Prostate gland (tissue), 2 donors: Measurements from ENCODE around the gene ATL3. TPM values are rescaled to one million over a fixed set of nuclear protein-coding genes. Genes with fewer than 3 reads are reported as not detected.
"Not testable (repeated sequence)": the region's sequence is repeated elsewhere in the genome, so short reads cannot be mapped to it uniquely, and the experiment has no call there.

Source experiments
- DNase-seq: peaks from one replicate; pipeline ENCODE4 v3.0.0-alpha.2; 2019; ENCODE audit warnings: low spot score
- H3K27ac ChIP-seq, 2 donors: fragments of 200-600 bp; sonication (generic); 2 replicates each; pipeline ENCODE4 v1.5.1; 2017 to 2019
- H3K27me3 ChIP-seq: fragments of 200-600 bp; sonication (generic); replicated peaks from 2 replicates; pipeline ENCODE4 v1.5.1; 2019; ENCODE audit not compliant: insufficient read depth
- H3K36me3 ChIP-seq, 2 donors: fragments of 200-600 bp; sonication (generic); 1 replicate in 1 of 2; 2 replicates in 1 of 2; pipeline versions ENCODE4 v1.5.1 to v1.8.1; 2017 to 2019
- H3K4me1 ChIP-seq: fragments of 200-600 bp; sonication (generic); replicated peaks from 2 replicates; pipeline ENCODE4 v1.5.1; 2019
- H3K4me3 ChIP-seq, 2 donors: fragments of 200-600 bp; sonication (generic); 2 replicates each; pipeline ENCODE4 v1.5.1; 2017 to 2019
- H3K9me3 ChIP-seq: fragments of 200-600 bp; sonication (generic); 2 replicates; pipeline ENCODE4 v1.5.1; 2017
- POLR2A ChIP-seq: fragments of 450-650 bp; IDR thresholded peaks from one replicate; pipeline ENCODE4 v1.6.1; 2016; ENCODE audit warnings: antibody characterized with exemption, mild to moderate bottlenecking
- POLR2AphosphoS5 ChIP-seq: sonication (generic); formaldehyde crosslinking; IDR thresholded peaks from one replicate; pipeline ENCODE4 v1.6.1; 2017; ENCODE audit warnings: antibody characterized with exemption
- WGBS: methylation state at CpG from one replicate; pipeline ENCODE4 v1.1.5; 2018; 5-methylcytosine and 5-hydroxymethylcytosine counted together
- intact Hi-C: fragments of 100-400 bp; cut with DNase I; formaldehyde crosslinking; loops from one replicate; pipeline ENCODE4 v1.14.2; 2022
- total RNA-seq, 2 donors: library from RNA; depleted of rRNA; stranded (reverse); fragments of >200 nt; gene quantifications; one replicate each; pipeline ENCODE4 v1.1.0, GENCODE V29; 2016
- TF ChIP-seq, protein P1 (sequence below), 4 experiments: fragments of 200-600 bp in 2 of 4; fragments of 450-650 bp in 2 of 4; sonication (generic) in 2 of 4; IDR thresholded peaks; 1 replicate in 3 of 4; 2 replicates in 1 of 4; pipeline ENCODE4 v1.5.1; 2016 to 2019; ENCODE audit warnings: antibody characterized with exemption in 4 of 4, mild to moderate bottlenecking in 2 of 4, moderate library complexity in 2 of 4

ATL3 gene
- total RNA-seq, 2 donors from 2014 or later: 46.7 to 64.3 TPM

DNA sequence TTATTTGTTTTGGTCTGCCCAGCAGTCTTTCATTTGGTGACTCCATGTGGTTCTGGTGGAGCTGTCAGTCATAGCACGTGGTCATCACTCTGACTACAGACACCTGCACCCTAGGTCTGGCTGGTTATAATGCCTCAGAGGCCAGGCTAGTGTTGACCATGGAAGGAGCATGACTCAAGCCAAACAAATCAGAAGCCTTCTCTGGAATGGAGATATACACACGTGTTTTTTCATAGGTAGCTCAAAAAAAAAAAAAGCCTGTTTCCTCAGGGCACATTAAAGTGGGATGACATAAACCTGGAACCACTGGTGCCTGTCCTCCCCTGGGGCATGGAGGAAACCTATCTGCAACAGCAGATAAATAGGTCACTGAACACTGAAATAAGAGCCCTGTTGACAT is 48.9 kb downstream of the ATL3 start:
- no peak overlapping the region for H3K27ac ChIP-seq
- no peak for TF ChIP-seq POLR2A
- no peak for TF ChIP-seq POLR2AphosphoS5
- TF ChIP-seq, protein P1, sequence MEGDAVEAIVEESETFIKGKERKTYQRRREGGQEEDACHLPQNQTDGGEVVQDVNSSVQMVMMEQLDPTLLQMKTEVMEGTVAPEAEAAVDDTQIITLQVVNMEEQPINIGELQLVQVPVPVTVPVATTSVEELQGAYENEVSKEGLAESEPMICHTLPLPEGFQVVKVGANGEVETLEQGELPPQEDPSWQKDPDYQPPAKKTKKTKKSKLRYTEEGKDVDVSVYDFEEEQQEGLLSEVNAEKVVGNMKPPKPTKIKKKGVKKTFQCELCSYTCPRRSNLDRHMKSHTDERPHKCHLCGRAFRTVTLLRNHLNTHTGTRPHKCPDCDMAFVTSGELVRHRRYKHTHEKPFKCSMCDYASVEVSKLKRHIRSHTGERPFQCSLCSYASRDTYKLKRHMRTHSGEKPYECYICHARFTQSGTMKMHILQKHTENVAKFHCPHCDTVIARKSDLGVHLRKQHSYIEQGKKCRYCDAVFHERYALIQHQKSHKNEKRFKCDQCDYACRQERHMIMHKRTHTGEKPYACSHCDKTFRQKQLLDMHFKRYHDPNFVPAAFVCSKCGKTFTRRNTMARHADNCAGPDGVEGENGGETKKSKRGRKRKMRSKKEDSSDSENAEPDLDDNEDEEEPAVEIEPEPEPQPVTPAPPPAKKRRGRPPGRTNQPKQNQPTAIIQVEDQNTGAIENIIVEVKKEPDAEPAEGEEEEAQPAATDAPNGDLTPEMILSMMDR (IDR thresholded peaks at IDR 0.05): no peak

DNA sequence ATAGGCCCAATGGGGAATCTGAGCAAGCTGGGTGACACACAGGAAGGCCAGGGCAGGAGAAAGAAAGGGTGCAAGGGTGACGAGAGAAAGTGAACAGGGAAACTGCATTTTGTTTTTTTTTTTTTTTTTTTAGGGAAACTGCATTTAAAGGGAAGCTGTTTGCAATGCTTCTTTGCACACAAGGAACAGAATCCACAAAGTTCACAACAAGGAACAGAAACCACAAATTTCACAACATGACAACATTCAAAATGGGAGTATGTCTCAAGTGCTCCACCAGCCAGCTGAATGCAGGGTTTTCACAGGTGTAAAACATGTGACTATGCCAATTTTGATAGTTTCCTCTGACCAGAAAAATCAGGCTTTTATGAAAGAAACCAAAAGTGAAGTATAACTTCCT is 50.1 kb downstream of the ATL3 start:
- Histone ChIP-seq H3K4me3 (no peak overlapping the region), H3K27me3 (peaks cover 2% of the 10 kb centered on the region), H3K36me3 (no peaks in the 10 kb centered on the region), H3K9me3 (no peaks in the 10 kb centered on the region), H3K4me1 (no peaks in the 10 kb centered on the region), H3K27ac (no peak overlapping the region)
- TF ChIP-seq POLR2A (no peak), POLR2AphosphoS5 (no peak)
- TF ChIP-seq, protein P1 (IDR thresholded peaks at IDR 0.05): no peak
- DNase-seq: no peak
- intact Hi-C loops: no loop called here
- WGBS: 77% methylated on average over 1 of the region's 1 CpG

More for the DNA sequence above, 48.9 kb downstream of the ATL3 start:
- 30% methylated on average over 2 of the region's 2 CpGs for WGBS
- Histone ChIP-seq H3K4me3 (no peak overlapping the region), H3K4me1 (no peaks in the 10 kb centered on the region), H3K27me3 (peaks cover 1% of the 10 kb centered on the region), H3K9me3 (no peaks in the 10 kb centered on the region), H3K36me3 (no peaks in the 10 kb centered on the region)
- DNase-seq: no peak
- intact Hi-C loops: no loop called here

DNA sequence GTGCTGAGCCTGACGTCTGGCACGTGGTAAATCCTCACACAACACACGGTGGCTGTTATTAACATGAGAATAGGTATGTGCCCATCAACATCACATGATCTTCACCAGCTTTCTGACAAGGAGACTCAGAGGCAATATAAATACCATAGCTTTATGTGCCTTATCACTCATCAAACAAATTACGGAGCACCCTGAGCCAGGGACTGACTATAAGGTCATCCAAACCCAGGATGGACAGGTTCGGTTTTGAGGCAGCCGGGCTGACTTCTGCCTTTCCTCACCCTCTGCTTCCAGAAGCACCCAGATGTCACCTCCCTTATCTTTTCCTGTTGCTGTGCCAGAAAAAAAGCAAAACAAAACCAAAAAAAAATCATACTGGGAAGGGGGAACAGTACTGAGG is 51.2 kb downstream of the ATL3 start:
- no peaks in the 10 kb centered on the region for H3K36me3 ChIP-seq
- TF ChIP-seq, protein P1 (IDR thresholded peaks at IDR 0.05): no peak
- TF ChIP-seq POLR2AphosphoS5 (no peak), POLR2A (no peak)
- H3K4me1 ChIP-seq: no peaks in the 10 kb centered on the region
- no peaks in the 10 kb centered on the region for H3K9me3 ChIP-seq
- peaks cover 2% of the 10 kb centered on the region for H3K27me3 ChIP-seq
- intact Hi-C loops: no loop called here
- H3K27ac ChIP-seq: no peak overlapping the region
- DNase-seq: no peak
- no peak overlapping the region for H3K4me3 ChIP-seq
- 60% methylated on average over 6 of the region's 6 CpGs for WGBS

DNA sequence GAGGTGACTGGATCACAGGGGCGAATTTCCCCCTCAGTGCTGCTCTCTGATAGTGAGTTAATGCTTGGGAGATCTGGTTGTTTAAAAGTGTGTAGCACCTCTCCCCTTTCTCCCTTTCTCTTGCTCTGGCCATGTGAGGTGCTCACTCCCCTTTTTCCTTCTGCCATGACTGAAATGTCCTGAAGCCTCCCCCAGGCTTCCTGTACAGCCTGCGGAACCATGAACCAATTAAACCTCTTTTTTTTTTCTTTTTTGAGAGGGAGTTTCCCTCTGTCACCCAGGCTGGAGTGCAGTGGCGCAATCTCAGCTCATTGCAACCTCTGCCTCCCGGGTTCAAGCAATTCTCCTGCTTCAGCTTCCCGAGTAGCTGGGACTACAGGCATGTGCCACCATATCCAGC is 53.5 kb downstream of the ATL3 start:
- not testable (repeated sequence) for H3K4me1 ChIP-seq, H3K27ac ChIP-seq

DNA sequence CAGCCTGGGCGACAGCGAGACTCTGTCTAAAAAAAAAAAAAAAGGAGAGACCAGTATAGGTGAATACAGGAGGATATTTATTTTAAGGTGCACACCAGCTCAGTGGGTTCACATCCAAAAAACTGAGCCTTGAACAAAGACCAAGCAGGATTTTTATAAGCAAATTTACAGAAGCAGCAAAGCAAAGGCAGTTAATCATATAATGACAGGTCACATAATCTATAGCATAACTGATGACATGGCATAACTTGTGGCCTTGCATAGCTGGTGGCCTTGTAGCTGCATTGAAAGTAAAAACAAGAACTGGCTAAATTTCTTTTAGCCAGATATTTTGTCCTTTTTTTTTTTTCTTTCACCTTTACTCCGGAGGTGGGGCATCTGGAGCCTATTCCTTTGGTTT is 54.2 kb downstream of the ATL3 start:
- H3K4me1 ChIP-seq: no peaks in the 10 kb centered on the region
- DNase-seq: no peak
- H3K4me3 ChIP-seq: no peak overlapping the region
- H3K27me3 ChIP-seq: peaks cover 2% of the 10 kb centered on the region
- 87% methylated on average over 3 of the region's 3 CpGs for WGBS
- TF ChIP-seq POLR2A: no peak
- TF ChIP-seq, protein P1 (IDR thresholded peaks at IDR 0.05): no peak
- no peak for TF ChIP-seq POLR2AphosphoS5
- H3K36me3 ChIP-seq: no peaks in the 10 kb centered on the region
- H3K27ac ChIP-seq: no peak overlapping the region
- H3K9me3 ChIP-seq: no peaks in the 10 kb centered on the region
- intact Hi-C loops: no loop called here

More for the DNA sequence above, 53.5 kb downstream of the ATL3 start:
- H3K4me3 ChIP-seq, H3K27me3 ChIP-seq, H3K9me3 ChIP-seq, H3K36me3 ChIP-seq, DNase-seq, intact Hi-C loops: not testable (repeated sequence)
- 93% methylated on average over 5 of the region's 5 CpGs for WGBS
